HG02852 (cell line): Measurements from ENCODE around the gene TMEM260.
"Not testable (repeated sequence)": the region's sequence is repeated elsewhere in the genome, so short reads cannot be mapped to it uniquely, and the experiment has no call there.

Experiments
- ATAC-seq: cut with Tn5 transposase; IDR thresholded peaks from one replicate; pipeline ENCODE4 v1.9.1; 2021; ENCODE audit warnings: mild to moderate bottlenecking, moderate library complexity; ENCODE audit not compliant: unreplicated experiment

The TMEM260 gene

DNA sequence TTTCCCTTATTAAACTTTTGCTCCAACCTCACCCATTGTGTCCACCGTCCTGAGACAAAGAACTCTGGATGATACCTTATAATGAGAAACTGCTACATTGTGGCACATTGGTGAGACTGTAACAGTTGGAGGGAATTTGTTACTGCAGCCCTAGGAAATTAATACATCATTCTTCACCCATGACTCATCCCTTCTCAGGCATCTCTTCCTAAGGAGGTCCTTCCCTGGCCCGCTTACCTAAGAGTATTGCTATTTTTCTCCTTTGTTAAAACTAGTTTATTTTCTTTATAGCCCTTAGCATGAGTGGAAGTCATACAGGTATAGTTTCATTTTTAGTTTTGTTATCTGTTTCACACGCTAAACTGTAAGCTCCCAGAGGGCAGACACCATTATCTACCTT is 87.1 kb downstream of the TMEM260 start:
- ATAC-seq, result no peak

DNA sequence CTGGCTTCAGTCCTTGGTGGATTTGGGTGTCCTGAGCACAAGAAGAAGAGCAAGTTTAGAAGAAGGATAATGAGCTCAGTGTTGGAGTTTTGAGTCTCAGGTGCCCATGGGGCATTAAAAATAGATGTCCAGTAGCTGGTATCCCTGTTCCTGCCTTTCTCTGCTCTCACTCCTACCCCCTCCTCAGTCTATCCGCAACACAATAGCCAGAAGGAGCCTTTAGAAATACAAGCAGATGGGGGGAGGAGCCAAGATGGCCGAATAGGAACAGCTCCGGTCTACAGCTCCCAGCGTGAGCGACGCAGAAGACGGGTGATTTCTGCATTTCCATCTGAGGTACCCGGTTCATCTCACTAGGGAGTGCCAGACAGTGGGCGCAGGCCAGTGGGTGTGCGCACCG is 87.7 kb downstream of the TMEM260 start:
- not testable (repeated sequence) for ATAC-seq

DNA sequence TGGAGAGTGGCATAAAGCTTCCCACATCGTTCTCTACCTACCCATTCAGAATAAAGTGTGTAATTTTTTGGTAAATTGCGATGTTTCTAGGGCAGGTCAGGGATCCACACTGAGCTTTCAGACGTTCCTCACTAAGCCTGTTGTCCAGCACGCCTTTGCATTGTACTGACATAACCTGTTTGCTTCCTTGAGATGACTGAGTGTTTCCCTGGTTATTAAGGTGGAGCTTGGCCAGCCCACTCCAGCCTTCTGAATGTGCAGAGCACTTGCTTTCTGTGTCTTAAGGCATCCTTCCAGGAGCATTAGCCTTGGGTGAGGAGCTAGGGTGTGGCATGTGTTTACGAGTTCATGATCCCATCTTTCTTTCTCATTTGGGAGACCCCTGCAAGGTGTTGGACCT is 96.4 kb downstream of the TMEM260 start:
- ATAC-seq, result no peak

DNA sequence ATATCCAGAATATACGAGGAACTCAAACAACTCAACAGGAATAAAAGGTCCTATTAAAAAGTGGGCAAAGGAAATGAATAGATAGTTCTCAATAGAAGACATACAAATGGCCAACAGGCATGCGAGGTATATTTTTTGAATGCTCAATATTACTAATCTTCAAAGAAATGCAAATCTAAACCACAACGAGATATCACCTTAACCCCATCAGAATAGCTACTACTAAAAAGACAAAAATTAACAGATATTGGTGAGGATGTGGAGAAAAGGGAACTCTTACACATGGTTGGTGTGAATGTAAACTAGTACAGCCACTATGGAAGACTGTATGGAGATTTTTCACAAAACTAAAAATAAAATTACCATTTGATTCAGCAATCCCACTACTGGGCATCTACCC is 99.2 kb downstream of the TMEM260 start:
- no peak for ATAC-seq

DNA sequence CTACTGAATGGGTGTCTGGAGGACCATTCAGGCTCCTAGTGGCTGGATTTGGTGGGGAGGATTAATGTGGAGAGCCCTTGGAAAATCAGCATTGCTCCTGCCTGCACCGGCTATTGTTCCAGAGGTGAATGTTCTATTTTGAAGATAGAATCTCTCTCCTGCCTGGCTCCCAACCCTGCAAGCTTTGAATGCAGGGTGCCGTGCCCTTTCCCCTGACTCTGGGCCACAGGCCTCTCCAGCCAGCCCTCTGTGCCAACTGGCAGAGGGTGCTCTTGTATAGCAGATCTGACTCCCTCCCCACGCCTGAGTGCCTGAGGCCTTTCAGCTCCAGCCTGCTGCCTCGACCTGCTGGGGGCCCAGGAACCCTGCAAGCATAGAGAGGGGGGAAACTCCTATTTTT is 106.8 kb downstream of the TMEM260 start:
- no peak for ATAC-seq

DNA sequence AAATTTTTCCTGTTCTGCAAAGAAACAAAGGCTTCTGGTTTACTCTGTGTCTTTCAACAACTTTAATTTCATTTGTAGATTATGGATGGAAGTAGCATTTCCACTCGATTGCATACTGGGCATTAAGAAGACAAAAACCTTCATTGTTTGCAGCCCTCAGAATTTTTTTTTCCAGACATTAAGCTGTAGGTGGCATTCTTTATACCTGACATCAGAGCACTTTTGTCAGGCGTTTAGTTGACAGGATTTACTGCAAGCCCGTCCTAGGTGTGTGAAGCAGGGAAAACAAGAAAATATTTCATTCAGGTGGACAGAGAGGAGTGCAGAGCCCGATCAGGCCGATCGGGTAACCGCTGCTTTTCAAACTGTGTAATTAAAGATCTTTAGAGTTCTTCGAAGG is 107.5 kb downstream of the TMEM260 start:
- no peak for ATAC-seq

DNA sequence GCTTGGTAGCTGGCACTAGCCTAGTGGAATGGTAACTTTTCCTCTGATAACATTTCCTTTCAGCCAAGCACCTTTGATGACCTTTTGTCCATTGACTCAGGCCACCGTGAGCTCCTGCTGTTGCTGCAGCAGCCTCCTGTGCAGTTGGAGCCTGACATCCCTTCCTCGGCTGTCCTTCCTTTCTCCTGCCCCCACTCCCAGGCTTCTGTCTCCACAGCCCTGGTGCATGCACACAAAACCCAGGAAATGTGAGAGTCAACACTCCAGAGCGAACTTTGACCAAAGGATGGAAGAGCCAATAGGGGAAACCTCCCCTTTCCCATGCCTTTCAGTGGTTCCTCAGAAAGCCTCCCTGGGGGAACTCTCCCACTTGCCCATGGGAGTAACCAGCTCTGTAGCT is 115.0 kb downstream of the TMEM260 start:
- no peak for ATAC-seq

DNA sequence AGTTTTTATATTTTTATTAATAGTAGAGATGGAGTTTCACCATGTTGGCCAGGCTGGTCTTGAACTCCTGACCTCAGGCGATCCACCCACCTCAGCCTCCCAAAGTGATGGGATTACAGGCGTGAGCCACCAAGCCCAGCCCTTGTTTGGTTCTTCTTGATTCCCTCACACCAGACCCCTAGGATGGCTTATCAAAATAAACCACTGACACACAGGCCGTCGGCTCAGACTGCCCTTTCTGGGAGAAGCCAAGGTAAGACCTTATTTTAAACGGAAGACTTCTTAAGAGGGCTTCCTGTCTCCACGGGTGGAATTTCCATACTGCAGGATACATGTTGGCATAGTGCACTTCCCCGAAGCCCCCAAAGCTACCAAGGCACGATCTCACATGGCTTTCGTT is 115.6 kb downstream of the TMEM260 start:
- ATAC-seq, result not testable (repeated sequence)
